ENCODE results near the gene WFDC1. TPM values are rescaled to one million over a fixed set of nuclear protein-coding genes. Genes with fewer than 3 reads are reported as not detected.

WFDC1 gene
- total RNA-seq, 1 donor from 2014 or later, result not detected

- no peak for DNase-seq (ENCODE audit: low spot score)
- Histone ChIP-seq H3K9me3 (ENCODE audit: low read depth) (no peaks in the 10 kb centered on the region), H3K36me3 (no peaks in the 10 kb centered on the region), H2AFZ (replicated peaks) (no peak overlapping the region), H3F3A (ENCODE audit: low read depth) (no peaks in the 10 kb centered on the region), H3K4me3 (no peak overlapping the region), H3K4me1 (no peaks in the 10 kb centered on the region), H3K9ac (no peak overlapping the region), H3K79me2 (ENCODE audit: low read depth) (no peaks in the 10 kb centered on the region), H3K27ac (no peak overlapping the region), H4K20me1 (ENCODE audit: low read depth) (no peaks in the 10 kb centered on the region), H3K27me3 (no peaks in the 10 kb centered on the region), H3K4me2 (no peak overlapping the region)
- Mint-ChIP-seq H3K4me1 (no peaks in the 10 kb centered on the region), H3K27ac (no peak overlapping the region), H3K4me3 (no peak overlapping the region), H3K27me3 (ENCODE audit: insufficient read depth, low read depth) (peaks cover 3% of the 10 kb centered on the region), H3K36me3 (no peaks in the 10 kb centered on the region), H3K9me3 (peaks cover 7% of the 10 kb centered on the region)
- TF ChIP-seq EZH2phosphoT487 (IDR thresholded peaks at IDR 0.05), result no peak
Measured at GRCh38 chr16:84323606-84324005, 28.9 kb downstream of the WFDC1 start.

- H3K4me1 ChIP-seq, result no peaks in the 10 kb centered on the region
- H3K36me3 ChIP-seq, result no peaks in the 10 kb centered on the region
- no peak overlapping the region for H2AFZ ChIP-seq (replicated peaks)
- Mint-ChIP-seq H3K4me1 (peaks cover 2% of the 10 kb centered on the region), H3K9me3 (peaks cover 2% of the 10 kb centered on the region), H3K4me3 (no peak overlapping the region), H3K36me3 (no peaks in the 10 kb centered on the region), H3K27me3 (ENCODE audit: insufficient read depth, low read depth) (peaks cover under 1% of the 10 kb centered on the region), H3K27ac (no peak overlapping the region)
- TF ChIP-seq EZH2 (IDR thresholded peaks at IDR 0.05), result no peak
- TF ChIP-seq EZH2phosphoT487 (IDR thresholded peaks at IDR 0.05), result no peak
- no peak for TF ChIP-seq CTCF (IDR thresholded peaks at IDR 0.05)
- H4K20me1 ChIP-seq (ENCODE audit: low read depth), result no peaks in the 10 kb centered on the region
- H3K9me3 ChIP-seq (ENCODE audit: low read depth), result no peaks in the 10 kb centered on the region
- H3K4me2 ChIP-seq, result no peak overlapping the region
- H3F3A ChIP-seq (ENCODE audit: low read depth), result no peaks in the 10 kb centered on the region
- DNase-seq (ENCODE audit: low spot score), result no peak
- no peak overlapping the region for H3K9ac ChIP-seq
- H3K79me2 ChIP-seq (ENCODE audit: low read depth), result no peaks in the 10 kb centered on the region
- no peaks in the 10 kb centered on the region for H3K27me3 ChIP-seq
- H3K27ac ChIP-seq, result no peak overlapping the region
- no peak overlapping the region for H3K4me3 ChIP-seq
Measured at GRCh38 chr16:84324434-84325262, 30.0 kb downstream of the WFDC1 start.

- TF ChIP-seq EZH2 (IDR thresholded peaks at IDR 0.05) (no peak), EZH2phosphoT487 (IDR thresholded peaks at IDR 0.05) (no peak), CTCF (IDR thresholded peaks at IDR 0.05) (no peak)
- Mint-ChIP-seq H3K27me3 (ENCODE audit: insufficient read depth, low read depth) (peaks cover 4% of the 10 kb centered on the region), H3K4me1 (peaks cover 4% of the 10 kb centered on the region), H3K36me3 (no peaks in the 10 kb centered on the region), H3K9me3 (no peaks in the 10 kb centered on the region), H3K4me3 (no peak overlapping the region), H3K27ac (no peak overlapping the region)
- Histone ChIP-seq H3K27ac (no peak overlapping the region), H3K9me3 (ENCODE audit: low read depth) (no peaks in the 10 kb centered on the region), H3K9ac (no peak overlapping the region), H3F3A (ENCODE audit: low read depth) (no peaks in the 10 kb centered on the region), H3K27me3 (no peaks in the 10 kb centered on the region), H3K4me2 (no peak overlapping the region), H3K4me1 (no peaks in the 10 kb centered on the region), H3K79me2 (ENCODE audit: low read depth) (no peaks in the 10 kb centered on the region), H4K20me1 (ENCODE audit: low read depth) (no peaks in the 10 kb centered on the region), H2AFZ (replicated peaks) (no peak overlapping the region), H3K4me3 (no peak overlapping the region), H3K36me3 (no peaks in the 10 kb centered on the region)
- DNase-seq (ENCODE audit: low spot score), result no peak
Measured at GRCh38 chr16:84326545-84326944, 31.9 kb downstream of the WFDC1 start.

GRCh38 chr16:84327926-84328505 lies 33.3 kb downstream of the WFDC1 start:
- Mint-ChIP-seq H3K9me3 (no peaks in the 10 kb centered on the region), H3K27ac (peak overlapping the region; percentile 52), H3K4me3 (no peak overlapping the region), H3K36me3 (no peaks in the 10 kb centered on the region), H3K4me1 (peaks cover 4% of the 10 kb centered on the region), H3K27me3 (ENCODE audit: insufficient read depth, low read depth) (peaks cover 7% of the 10 kb centered on the region)
- H3K4me1 ChIP-seq, result no peaks in the 10 kb centered on the region
- H3K79me2 ChIP-seq (ENCODE audit: low read depth), result no peaks in the 10 kb centered on the region
- no peaks in the 10 kb centered on the region for H3K36me3 ChIP-seq
- H3K27ac ChIP-seq, result no peak overlapping the region
- TF ChIP-seq CTCF (IDR thresholded peaks at IDR 0.05) (no peak), EZH2 (IDR thresholded peaks at IDR 0.05) (no peak)
- H3K9me3 ChIP-seq (ENCODE audit: low read depth), result no peaks in the 10 kb centered on the region
- H3K4me3 ChIP-seq, result no peak overlapping the region
- no peak overlapping the region for H3K9ac ChIP-seq
- DNase-seq (ENCODE audit: low spot score), result no peak
- H2AFZ ChIP-seq (replicated peaks), result no peak overlapping the region
- H4K20me1 ChIP-seq (ENCODE audit: low read depth), result no peaks in the 10 kb centered on the region
- H3K4me2 ChIP-seq, result no peak overlapping the region
- H3K27me3 ChIP-seq, result no peaks in the 10 kb centered on the region
- H3F3A ChIP-seq (ENCODE audit: low read depth), result no peaks in the 10 kb centered on the region

Data from neural progenitor cell (in vitro differentiated cells).